Measurements from ENCODE around the gene OR1E1.
"Not testable (repeated sequence)": the region's sequence is repeated elsewhere in the genome, so short reads cannot be mapped to it uniquely, and the experiment has no call there.

The OR1E1 gene, protein sequence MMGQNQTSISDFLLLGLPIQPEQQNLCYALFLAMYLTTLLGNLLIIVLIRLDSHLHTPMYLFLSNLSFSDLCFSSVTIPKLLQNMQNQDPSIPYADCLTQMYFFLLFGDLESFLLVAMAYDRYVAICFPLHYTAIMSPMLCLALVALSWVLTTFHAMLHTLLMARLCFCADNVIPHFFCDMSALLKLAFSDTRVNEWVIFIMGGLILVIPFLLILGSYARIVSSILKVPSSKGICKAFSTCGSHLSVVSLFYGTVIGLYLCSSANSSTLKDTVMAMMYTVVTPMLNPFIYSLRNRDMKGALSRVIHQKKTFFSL

DNA sequence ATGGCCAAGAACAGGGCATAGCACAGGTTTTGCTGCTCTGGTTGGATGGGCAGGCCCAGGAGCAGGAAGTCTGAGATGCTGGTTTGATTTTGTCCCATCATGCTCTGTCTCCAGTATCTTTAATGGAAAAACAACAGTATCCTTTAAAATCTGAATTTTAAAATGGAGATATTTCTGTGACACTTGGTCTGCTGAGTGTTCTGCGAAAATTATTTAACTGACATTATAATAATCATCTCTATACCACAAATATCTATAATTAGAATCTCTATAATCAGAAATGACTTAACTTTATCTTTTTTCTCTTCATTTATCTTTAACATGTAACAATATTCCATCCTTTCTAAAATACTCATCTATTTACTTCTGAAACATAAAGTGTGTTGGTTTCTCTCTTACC, at the start of gene OR1E1:
Gene OR1E1, minus strand, starts transcription at position 101 of the 400 bp plus-strand sequence. Its CDS starts 0 bp downstream, at position 101.
- DNase-seq = no peak

GRCh38 chr17:3447625-3448024, 49.4 kb upstream of the OR1E1 start:
- peak; percentile 17 for DNase-seq

DNA sequence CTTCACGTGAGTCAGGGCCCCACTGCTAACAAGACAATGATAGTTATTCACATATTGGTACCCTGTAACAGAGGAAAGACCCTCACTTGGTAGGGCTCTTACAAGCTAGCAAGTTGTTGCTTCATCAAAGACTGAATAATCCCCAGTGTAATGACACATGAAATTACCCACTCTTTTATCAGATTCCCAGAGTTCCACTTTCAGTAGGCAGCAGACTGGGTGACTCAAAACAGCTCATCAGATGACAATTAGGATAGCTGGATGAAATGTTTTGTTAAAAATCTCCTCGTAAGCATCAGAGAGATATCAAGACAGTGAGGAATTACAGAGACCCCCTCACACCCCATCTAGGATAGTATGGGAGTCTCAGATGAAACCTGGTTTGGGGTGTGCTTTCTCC, 42.2 kb upstream of the OR1E1 start:
- no peak for DNase-seq

DNA sequence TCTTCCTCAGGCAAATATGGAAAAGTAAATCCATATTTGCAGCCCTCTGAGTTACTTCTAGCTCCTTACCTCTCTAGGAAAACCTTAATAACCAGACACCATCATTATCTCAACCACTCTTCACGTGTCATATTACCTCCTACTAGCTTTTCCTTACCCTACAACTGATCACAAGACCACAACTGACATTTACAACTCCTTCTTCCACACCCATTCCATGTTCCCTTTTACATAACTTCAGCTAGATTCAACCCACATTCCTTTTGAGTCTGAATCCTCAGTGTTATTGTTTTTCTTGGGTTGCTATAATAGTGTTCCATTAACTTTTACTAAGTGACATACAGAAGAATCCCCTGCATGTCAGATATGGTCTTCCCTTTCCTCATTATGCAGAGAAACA, 40.2 kb upstream of the OR1E1 start:
- no peak for DNase-seq

- no peak for DNase-seq
These were observed 35.5 kb upstream of the OR1E1 start, which contains the start of gene OR1E2 for GRCh38 chr17:3433741-3434140. Gene OR1E2, minus strand, starts transcription at chr17:3433841. Its CDS starts 0 bp downstream, at chr17:3433841.

DNA sequence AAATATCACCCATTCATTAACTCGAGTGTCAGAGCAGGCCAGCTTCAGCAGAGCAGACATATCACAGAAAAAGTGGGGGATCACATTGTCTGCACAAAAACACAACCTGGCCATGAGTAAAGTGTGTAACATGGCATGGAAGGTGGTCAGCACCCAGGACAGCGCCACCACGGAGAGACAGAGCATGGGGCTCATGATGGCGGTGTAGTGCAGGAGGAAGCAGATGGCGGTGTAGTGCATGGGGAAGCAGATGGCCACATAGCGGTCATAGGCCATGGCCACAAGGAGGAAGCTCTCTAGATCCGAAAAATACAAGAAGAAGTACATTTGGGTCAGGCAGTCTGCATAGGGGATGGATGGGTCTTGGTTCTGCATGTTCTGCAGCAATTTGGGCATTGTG, 35.0 kb upstream of the OR1E1 start:
- DNase-seq = peak; percentile 11

DNA sequence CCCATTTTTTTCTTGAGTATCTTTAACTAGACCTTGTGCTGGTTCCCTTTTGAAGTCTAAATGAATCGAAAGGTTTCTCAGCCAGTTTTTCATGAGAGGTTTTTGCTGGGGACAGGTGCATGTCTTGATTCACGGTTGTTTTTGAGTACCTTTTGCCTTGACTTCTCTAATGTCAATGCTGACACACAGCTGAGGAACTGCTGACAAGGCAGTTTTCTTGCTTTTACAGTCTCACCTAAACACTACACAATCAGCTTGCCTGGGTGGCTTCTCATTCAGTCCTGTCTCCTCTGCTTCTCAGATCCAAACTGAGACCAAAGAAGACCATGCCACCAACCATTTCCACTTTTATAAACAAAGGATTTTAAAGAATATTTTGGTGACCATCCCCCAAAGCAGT, 20.0 kb upstream of the OR1E1 start:
- no peak for DNase-seq

- DNase-seq = no peak
These were observed 17.4 kb upstream of the OR1E1 start for GRCh38 chr17:3415610-3416009.

DNA sequence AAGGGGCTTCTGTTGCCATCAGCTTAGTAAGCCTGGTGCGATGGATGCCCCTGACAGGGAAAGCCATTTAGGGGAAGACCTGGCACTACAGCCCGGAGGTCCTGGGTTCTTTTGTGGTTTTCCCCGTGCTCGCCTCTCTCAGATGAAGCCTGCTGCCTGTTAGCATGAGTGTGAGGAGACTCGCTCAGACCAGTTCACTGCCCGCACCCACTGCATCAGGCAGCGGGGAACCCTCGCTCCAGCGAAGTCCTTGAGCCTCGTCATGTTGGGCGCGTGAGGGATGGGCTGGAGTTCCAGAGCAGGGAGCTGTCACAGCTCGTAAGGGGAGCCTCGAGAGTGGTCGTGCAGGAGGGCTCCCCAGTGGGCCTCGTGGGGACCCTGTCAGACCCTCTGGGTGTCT, 14.0 kb upstream of the OR1E1 start:
- not testable (repeated sequence) for DNase-seq

- no peak for DNase-seq
These were observed 12.9 kb upstream of the OR1E1 start, which contains the start of gene OR3A3 for GRCh38 chr17:3411070-3411469. Gene OR3A3, plus strand, starts transcription at chr17:3411370.

GRCh38 chr17:3403856-3404255, 5.6 kb upstream of the OR1E1 start:
- not testable (repeated sequence) for DNase-seq

DNA sequence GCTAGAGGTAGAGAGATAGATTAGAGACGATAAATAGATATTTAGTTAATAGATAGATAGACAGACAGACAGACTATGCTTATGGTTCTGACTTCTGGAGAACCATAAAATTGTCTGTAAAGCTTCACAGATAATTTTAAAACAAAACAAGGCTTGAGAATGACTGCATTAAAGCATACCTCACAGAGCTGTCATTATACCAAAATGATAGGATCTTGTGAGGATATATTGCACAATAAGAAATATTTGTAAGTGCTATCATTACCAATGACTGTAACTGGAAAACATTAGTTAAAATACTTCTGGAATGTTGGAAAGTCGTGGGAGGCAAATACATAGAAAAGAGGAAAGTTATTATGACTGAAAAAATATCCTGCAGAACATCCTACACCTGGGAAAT, 3.6 kb upstream of the OR1E1 start:
- no peak for DNase-seq

- no peak for DNase-seq
These were observed 1.8 kb upstream of the OR1E1 start for GRCh38 chr17:3400055-3400454.

- not testable (repeated sequence) for DNase-seq
These were observed 409 bp downstream of the OR1E1 start for GRCh38 chr17:3397801-3398200.

DNA sequence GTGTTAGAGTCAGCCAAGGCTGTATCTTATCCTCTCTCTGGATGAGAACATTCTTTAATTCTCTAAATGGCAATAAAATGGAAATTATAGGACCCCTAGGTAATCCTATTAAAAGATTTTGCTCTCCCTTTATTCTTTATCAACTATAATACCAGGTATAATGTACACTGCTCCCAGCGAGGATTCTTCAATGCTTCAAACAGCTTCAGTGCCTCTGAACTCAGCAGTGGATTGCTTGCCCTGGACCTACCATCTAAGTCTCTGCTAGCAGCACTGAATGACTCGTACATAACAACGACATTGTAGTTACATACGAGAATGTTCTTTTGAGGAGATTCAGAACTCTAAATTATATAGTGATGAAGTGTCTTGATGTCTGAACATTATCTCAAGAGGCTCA, 8.4 kb downstream of the OR1E1 start:
- DNase-seq = no peak

- peak; percentile 9 for DNase-seq
These were observed 12.1 kb downstream of the OR1E1 start, which contains the start of gene OR3A2 for GRCh38 chr17:3385869-3386816. Gene OR3A2, minus strand, starts transcription at chr17:3386308.

GRCh38 chr17:3381957-3382356, 16.3 kb downstream of the OR1E1 start:
- no peak for DNase-seq

- no peak for DNase-seq
These were observed 19.9 kb downstream of the OR1E1 start for GRCh38 chr17:3378321-3378720.

- not testable (repeated sequence) for DNase-seq
These were observed 27.0 kb downstream of the OR1E1 start for GRCh38 chr17:3371167-3371566.
